Thoracic aorta (tissue), 2 donors: ENCODE results near the gene CCS. TPM values are rescaled to one million over a fixed set of nuclear protein-coding genes. Genes with fewer than 3 reads are reported as not detected.
"Not testable (repeated sequence)": the region's sequence is repeated elsewhere in the genome, so short reads cannot be mapped to it uniquely, and the experiment has no call there.

Source experiments
- ATAC-seq: fragments of 150-250 bp; one replicate; pipeline ENCODE4 v1.8.0; 2017; ENCODE audit warnings: low read depth; ENCODE audit not compliant: insufficient number of reproducible peaks, low FRiP score
- DNase-seq: peaks from one replicate; pipeline ENCODE4 v3.0.0-alpha.2; 2020; ENCODE audit warnings: low spot score
- H3K27ac ChIP-seq, 2 donors: fragments of 200-600 bp; sonication (generic); 1 replicate in 1 of 2; 2 replicates in 1 of 2; pipeline ENCODE4 v1.5.1; 2016; ENCODE audit warnings: mild to moderate bottlenecking in 2 of 2, moderate library complexity in 2 of 2
- H3K27me3 ChIP-seq: fragments of 200-600 bp; sonication (generic); replicated peaks from 2 replicates; pipeline ENCODE4 v1.6.0; 2016; ENCODE audit warnings: mild to moderate bottlenecking; ENCODE audit not compliant: insufficient read depth
- H3K36me3 ChIP-seq: fragments of 200-600 bp; sonication (generic); one replicate; pipeline ENCODE4 v1.5.1; 2016
- H3K4me1 ChIP-seq, 2 donors: fragments of 200-600 bp; sonication (generic); 1 replicate in 1 of 2; 2 replicates in 1 of 2; pipeline versions ENCODE4 v1.5.1 to v1.6.0; 2016; ENCODE audit warnings: low read depth in 2 of 2, mild to moderate bottlenecking in 1 of 2; ENCODE audit not compliant: control insufficient read depth in 1 of 2
- H3K4me3 ChIP-seq: fragments of 200-600 bp; sonication (generic); 2 replicates; pipeline ENCODE4 v1.5.1; 2016; ENCODE audit warnings: mild to moderate bottlenecking
- H3K9me3 ChIP-seq: fragments of 200-600 bp; sonication (generic); 2 replicates; pipeline ENCODE4 v1.5.1; 2016
- total RNA-seq, 2 donors: library from RNA; depleted of rRNA; stranded (reverse); fragments of >200 nt; gene quantifications; one replicate each; pipeline versions ENCODE4 v1.1.0 to v1.2.3, GENCODE V29; 2016
- TF ChIP-seq, protein P1 (sequence below): fragments of 200-600 bp; sonication (generic); IDR thresholded peaks from one replicate; pipeline ENCODE4 v1.5.1; 2019; ENCODE audit warnings: antibody characterized with exemption

The CCS gene
- total RNA-seq, 2 donors from 2014 or later = 19.9 to 20.8 TPM

DNA sequence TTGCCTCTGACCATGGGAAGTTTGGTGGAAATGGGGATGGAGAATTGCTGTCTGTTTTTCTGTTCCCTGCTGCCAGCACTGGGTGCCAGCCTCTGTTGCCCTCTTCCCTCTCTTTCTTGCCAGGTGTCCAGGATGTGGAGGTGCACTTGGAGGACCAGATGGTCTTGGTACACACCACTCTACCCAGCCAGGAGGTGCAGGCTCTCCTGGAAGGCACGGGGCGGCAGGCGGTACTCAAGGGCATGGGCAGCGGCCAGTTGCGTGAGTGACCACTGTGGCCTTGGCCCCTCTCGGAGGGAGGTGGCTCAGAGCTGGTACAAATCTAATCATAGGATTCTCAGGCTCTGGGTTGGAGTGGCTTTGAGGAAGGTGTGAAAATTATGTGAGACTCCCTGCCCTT, 6.0 kb downstream of the CCS start:
- Histone ChIP-seq H3K27me3 (no peaks in the 10 kb centered on the region), H3K36me3 (peaks cover 7% of the 10 kb centered on the region), H3K4me3 (no peak overlapping the region), H3K4me1 (peaks cover 28 to 58% of the 10 kb centered on the region in 2 donors), H3K27ac (no peak overlapping the region), H3K9me3 (no peaks in the 10 kb centered on the region)
- DNase-seq = no peak
- no peak for ATAC-seq
- TF ChIP-seq, protein P1, sequence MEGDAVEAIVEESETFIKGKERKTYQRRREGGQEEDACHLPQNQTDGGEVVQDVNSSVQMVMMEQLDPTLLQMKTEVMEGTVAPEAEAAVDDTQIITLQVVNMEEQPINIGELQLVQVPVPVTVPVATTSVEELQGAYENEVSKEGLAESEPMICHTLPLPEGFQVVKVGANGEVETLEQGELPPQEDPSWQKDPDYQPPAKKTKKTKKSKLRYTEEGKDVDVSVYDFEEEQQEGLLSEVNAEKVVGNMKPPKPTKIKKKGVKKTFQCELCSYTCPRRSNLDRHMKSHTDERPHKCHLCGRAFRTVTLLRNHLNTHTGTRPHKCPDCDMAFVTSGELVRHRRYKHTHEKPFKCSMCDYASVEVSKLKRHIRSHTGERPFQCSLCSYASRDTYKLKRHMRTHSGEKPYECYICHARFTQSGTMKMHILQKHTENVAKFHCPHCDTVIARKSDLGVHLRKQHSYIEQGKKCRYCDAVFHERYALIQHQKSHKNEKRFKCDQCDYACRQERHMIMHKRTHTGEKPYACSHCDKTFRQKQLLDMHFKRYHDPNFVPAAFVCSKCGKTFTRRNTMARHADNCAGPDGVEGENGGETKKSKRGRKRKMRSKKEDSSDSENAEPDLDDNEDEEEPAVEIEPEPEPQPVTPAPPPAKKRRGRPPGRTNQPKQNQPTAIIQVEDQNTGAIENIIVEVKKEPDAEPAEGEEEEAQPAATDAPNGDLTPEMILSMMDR = no peak

DNA sequence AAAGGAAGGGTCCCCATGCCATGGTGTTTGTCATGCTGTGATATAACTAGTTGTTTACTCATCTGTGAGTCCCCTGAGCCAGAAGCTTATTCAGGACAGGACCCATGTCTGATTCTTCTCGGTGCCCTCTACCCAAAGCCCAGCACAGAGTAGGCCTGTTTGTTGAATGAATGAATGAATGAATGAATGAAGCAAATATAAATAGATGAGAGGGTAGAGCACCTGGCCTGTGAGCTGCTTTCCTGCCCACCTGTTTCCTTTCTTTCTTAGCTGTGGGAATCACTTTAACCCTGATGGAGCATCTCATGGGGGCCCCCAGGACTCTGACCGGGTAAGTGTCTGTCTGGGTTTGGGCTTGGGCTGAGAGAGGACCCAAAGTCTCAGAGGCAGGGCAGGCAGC, 7.2 kb downstream of the CCS start:
- H3K36me3 ChIP-seq = peaks cover 7% of the 10 kb centered on the region
- H3K27ac ChIP-seq = peak overlapping the region in 1 of 2 donors; percentile 57
- no peak overlapping the region for H3K4me3 ChIP-seq
- no peaks in the 10 kb centered on the region for H3K27me3 ChIP-seq
- TF ChIP-seq, protein P1 = no peak
- no peaks in the 10 kb centered on the region for H3K9me3 ChIP-seq
- ATAC-seq (no peak), DNase-seq (no peak)
- H3K4me1 ChIP-seq = peaks cover 28 to 45% of the 10 kb centered on the region in 2 donors

DNA sequence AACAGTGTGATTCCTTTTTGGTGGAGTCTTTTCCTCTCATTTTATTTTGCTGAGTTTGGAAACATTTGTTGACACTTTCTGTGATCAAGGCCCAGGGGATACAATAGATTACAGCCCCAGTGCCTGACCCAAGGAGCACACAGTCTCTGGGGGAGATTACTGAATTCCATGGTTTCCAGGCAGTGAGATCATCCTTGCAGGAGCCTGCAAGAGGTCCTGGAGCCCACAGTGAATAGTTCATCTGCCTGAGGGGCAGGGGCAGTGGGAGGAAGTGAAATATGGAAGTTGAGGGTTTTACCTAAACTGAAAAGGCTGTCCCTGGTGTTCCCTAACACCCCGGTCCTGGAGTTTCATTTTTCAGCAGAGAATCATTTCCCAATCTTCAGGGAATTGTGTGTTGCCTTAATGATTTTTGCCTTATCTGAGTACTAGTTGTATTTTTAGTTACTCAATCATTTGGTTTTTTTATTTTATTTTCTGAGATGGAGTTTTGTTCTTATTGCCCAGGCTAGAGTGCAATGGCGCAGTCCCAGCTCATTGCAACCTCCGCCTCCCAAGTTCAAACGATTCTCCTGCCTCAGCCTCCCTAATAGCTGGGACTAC, 7.7 kb downstream of the CCS start:
- H3K4me3 ChIP-seq = no peak overlapping the region
- no peak for ATAC-seq
- peak overlapping the region; percentile 43 to 70 for H3K27ac ChIP-seq
- peaks cover 12% of the 10 kb centered on the region for H3K36me3 ChIP-seq
- no peaks in the 10 kb centered on the region for H3K27me3 ChIP-seq
- no peak for DNase-seq
- no peaks in the 10 kb centered on the region for H3K9me3 ChIP-seq
- peaks cover 25 to 40% of the 10 kb centered on the region in 2 donors for H3K4me1 ChIP-seq
- TF ChIP-seq, protein P1 = no peak

DNA sequence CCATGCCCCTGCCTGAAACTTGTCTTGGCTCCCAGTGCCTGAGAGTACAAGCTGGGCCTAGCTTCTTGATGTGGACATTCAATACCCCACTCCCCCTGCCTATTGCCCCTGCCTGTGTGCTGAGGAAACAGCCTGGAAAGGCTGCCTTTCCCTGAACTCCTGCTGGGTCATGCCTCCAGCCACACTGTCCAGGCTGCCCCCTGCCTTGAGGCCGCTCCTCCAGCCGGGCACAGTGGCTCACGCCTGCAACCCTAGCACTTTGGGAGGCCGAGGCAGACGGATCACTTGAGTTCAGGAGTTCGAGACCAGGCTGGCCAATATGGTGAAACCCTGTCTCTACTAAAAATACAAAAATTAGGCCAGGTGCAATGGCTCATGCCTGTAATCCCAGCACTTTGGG, 10.1 kb downstream of the CCS start:
- Histone ChIP-seq H3K36me3 (peaks cover 15% of the 10 kb centered on the region), H3K4me3 (no peak overlapping the region), H3K27me3 (no peaks in the 10 kb centered on the region), H3K9me3 (no peaks in the 10 kb centered on the region), H3K27ac (peak overlapping the region; percentile 43 to 70), H3K4me1 (peaks cover 31 to 56% of the 10 kb centered on the region in 2 donors)
- TF ChIP-seq, protein P1 = no peak
- ATAC-seq = no peak
- no peak for DNase-seq

DNA sequence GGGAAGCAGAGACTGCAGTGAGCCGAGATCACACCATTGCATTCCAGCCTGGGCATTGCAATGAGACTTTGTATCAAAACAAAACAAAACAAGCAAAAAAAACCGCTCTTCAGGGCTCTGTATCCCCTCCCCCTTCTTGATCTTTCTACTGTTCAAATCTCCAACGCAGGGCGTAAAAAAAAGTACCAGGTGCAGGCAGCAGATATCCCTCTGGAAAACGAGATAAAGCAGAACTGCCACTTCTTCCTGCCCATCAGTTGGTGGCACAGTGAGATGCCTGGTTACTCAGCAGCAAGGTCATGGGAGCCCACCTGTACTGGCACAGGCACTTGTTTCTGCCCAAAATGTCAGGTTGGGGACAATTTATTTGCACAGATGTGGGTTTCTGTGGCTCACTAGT, 11.2 kb downstream of the CCS start:
- TF ChIP-seq, protein P1 = no peak
- DNase-seq (no peak), ATAC-seq (no peak)
- no peaks in the 10 kb centered on the region for H3K27me3 ChIP-seq
- peaks cover 36 to 62% of the 10 kb centered on the region in 2 donors for H3K4me1 ChIP-seq
- no peak overlapping the region for H3K4me3 ChIP-seq
- no peak overlapping the region for H3K27ac ChIP-seq
- H3K36me3 ChIP-seq = peaks cover 15% of the 10 kb centered on the region
- no peaks in the 10 kb centered on the region for H3K9me3 ChIP-seq

DNA sequence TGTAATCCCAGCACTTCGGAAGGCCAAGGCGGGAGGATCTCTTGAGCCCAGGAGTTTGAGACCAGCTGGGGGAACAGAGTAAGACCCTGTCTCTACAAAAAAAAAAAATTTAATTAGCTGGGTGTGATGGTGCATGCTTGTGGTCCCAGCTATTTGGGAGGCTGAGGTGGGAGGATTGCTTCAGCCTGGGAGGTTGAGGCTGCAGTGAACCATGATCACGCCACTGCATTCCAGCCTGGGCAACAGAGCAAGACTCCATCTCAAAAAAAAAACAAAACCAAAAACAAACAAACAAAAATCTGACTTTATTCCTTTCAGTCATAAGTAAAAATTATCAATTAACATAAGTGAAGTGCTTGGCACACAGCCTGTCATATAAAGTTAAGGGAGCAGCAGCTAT, 13.6 kb downstream of the CCS start:
- Histone ChIP-seq H3K4me1 (peaks cover 24 to 45% of the 10 kb centered on the region in 2 donors), H3K27ac (peak overlapping the region; percentile 73 to 84)
- ATAC-seq, H3K9me3 ChIP-seq, H3K4me3 ChIP-seq, DNase-seq, H3K36me3 ChIP-seq, H3K27me3 ChIP-seq: not testable (repeated sequence)
